ENCODE measurements around the gene CCDC15. TPM values are rescaled to one million over a fixed set of nuclear protein-coding genes. Genes with fewer than 3 reads are reported as not detected.

CCDC15 gene
- total and polyA plus RNA-seq, 2 donors (not counting 1 experiment from before 2014, with no cell fraction given), result 1.2 to 2.3 TPM

GRCh38 chr11:124916370-124916710 lies 37.7 kb upstream of the CCDC15 start:
- no peaks in the 10 kb centered on the region for H3K27me3 ChIP-seq (ENCODE audit: control insufficient read depth, insufficient read depth, low read length)
- H3K4me2 ChIP-seq (ENCODE audit: extremely low read depth, insufficient read depth, low read length), result no peak overlapping the region
- H3K9ac ChIP-seq (ENCODE audit: insufficient read depth, low read length), result no peak overlapping the region
- no peaks in the 10 kb centered on the region for H3K9me3 ChIP-seq (ENCODE audit: control insufficient read depth, insufficient read depth, low read depth, low read length)
- DNase-seq (ENCODE audit: low read depth in 2 of 2), result no peak
- H3K36me3 ChIP-seq (ENCODE audit: control insufficient read depth, insufficient read depth, low read length), result no peaks in the 10 kb centered on the region
- H3K4me1 ChIP-seq (ENCODE audit: control insufficient read depth, extremely low read depth, insufficient read depth, low read length), result peaks cover 18% of the 10 kb centered on the region
- no peak overlapping the region for H3K4me3 ChIP-seq (replicated peaks in 1 of 4; ENCODE audit: control extremely low read depth in 1 of 4, insufficient read depth in 1 of 4, low read depth in 3 of 4, low read length in 4 of 4)
- H3K79me2 ChIP-seq (ENCODE audit: control insufficient read depth, insufficient read depth, low read length), result no peaks in the 10 kb centered on the region
- no peaks in the 10 kb centered on the region for H4K20me1 ChIP-seq (ENCODE audit: control insufficient read depth, extremely low read depth, insufficient read depth, low read length)
- TF ChIP-seq CTCF (conservative IDR thresholded peaks at IDR 0.05 in 1 of 2, IDR thresholded peaks at IDR 0.05 in 1 of 2; ENCODE audit: low read depth in 1 of 2, low read length in 2 of 2) (no peak), EZH2 (IDR thresholded peaks at IDR 0.05; ENCODE audit: low read length, missing control alignments) (no peak)
- no peak overlapping the region for H2AFZ ChIP-seq (ENCODE audit: low read length)
- H3K27ac ChIP-seq (ENCODE audit: insufficient read depth, low read length), result peak overlapping the region; percentile 50

GRCh38 chr11:124917115-124917637 lies 36.8 kb upstream of the CCDC15 start:
- DNase-seq (ENCODE audit: low read depth in 2 of 2), result peak; percentile 28 to 93
- Histone ChIP-seq H3K27me3 (ENCODE audit: control insufficient read depth, insufficient read depth, low read length) (no peaks in the 10 kb centered on the region), H3K4me1 (ENCODE audit: control insufficient read depth, extremely low read depth, insufficient read depth, low read length) (peaks cover 18% of the 10 kb centered on the region), H2AFZ (ENCODE audit: low read length) (peak overlapping the region; percentile 31), H3K79me2 (ENCODE audit: control insufficient read depth, insufficient read depth, low read length) (no peaks in the 10 kb centered on the region), H3K9ac (ENCODE audit: insufficient read depth, low read length) (no peak overlapping the region), H3K27ac (ENCODE audit: insufficient read depth, low read length) (peak overlapping the region; percentile 7), H3K4me3 (replicated peaks in 1 of 4; ENCODE audit: control extremely low read depth in 1 of 4, insufficient read depth in 1 of 4, low read depth in 3 of 4, low read length in 4 of 4) (no peak overlapping the region), H4K20me1 (ENCODE audit: control insufficient read depth, extremely low read depth, insufficient read depth, low read length) (no peaks in the 10 kb centered on the region), H3K36me3 (ENCODE audit: control insufficient read depth, insufficient read depth, low read length) (no peaks in the 10 kb centered on the region), H3K9me3 (ENCODE audit: control insufficient read depth, insufficient read depth, low read depth, low read length) (no peaks in the 10 kb centered on the region), H3K4me2 (ENCODE audit: extremely low read depth, insufficient read depth, low read length) (peak overlapping the region; percentile 26)
- no peak for TF ChIP-seq EZH2 (IDR thresholded peaks at IDR 0.05; ENCODE audit: low read length, missing control alignments)

GRCh38 chr11:124918950-124919349 lies 35.1 kb upstream of the CCDC15 start, which contains the start of gene HEPN1:
Gene HEPN1 (plus strand): TSS chr11:124919250.
- H2AFZ ChIP-seq (ENCODE audit: low read length), result no peak within 1 kb of the TSS
- no peak within 1 kb of the TSS for H3K27ac ChIP-seq (ENCODE audit: insufficient read depth, low read length)

More at GRCh38 chr11:124918950-124919349, 35.1 kb upstream of the CCDC15 start, which contains the start of gene HEPN1:
- no peaks in the 10 kb centered on the region for H3K27me3 ChIP-seq (ENCODE audit: control insufficient read depth, insufficient read depth, low read length)
- no peak within 1 kb of the TSS for H3K4me2 ChIP-seq (ENCODE audit: extremely low read depth, insufficient read depth, low read length)
- H3K79me2 ChIP-seq (ENCODE audit: control insufficient read depth, insufficient read depth, low read length), result no peaks in the 10 kb centered on the region
- TF ChIP-seq CTCF (conservative IDR thresholded peaks at IDR 0.05 in 1 of 2, IDR thresholded peaks at IDR 0.05 in 1 of 2; ENCODE audit: low read depth in 1 of 2, low read length in 2 of 2), result no peak
- no peak for TF ChIP-seq EZH2 (IDR thresholded peaks at IDR 0.05; ENCODE audit: low read length, missing control alignments)
- no peak for DNase-seq (ENCODE audit: low read depth in 2 of 2)
- peaks cover 18% of the 10 kb centered on the region for H3K4me1 ChIP-seq (ENCODE audit: control insufficient read depth, extremely low read depth, insufficient read depth, low read length)
- no peak within 1 kb of the TSS for H3K4me3 ChIP-seq (replicated peaks in 1 of 4; ENCODE audit: control extremely low read depth in 1 of 4, insufficient read depth in 1 of 4, low read depth in 3 of 4, low read length in 4 of 4)
- H4K20me1 ChIP-seq (ENCODE audit: control insufficient read depth, extremely low read depth, insufficient read depth, low read length), result no peaks in the 10 kb centered on the region
- no peaks in the 10 kb centered on the region for H3K9me3 ChIP-seq (ENCODE audit: control insufficient read depth, insufficient read depth, low read depth, low read length)
- no peaks in the 10 kb centered on the region for H3K36me3 ChIP-seq (ENCODE audit: control insufficient read depth, insufficient read depth, low read length)
- no peak within 1 kb of the TSS for H3K9ac ChIP-seq (ENCODE audit: insufficient read depth, low read length)
